ENCODE results near the gene NACA2. TPM values are rescaled to one million over a fixed set of nuclear protein-coding genes. Genes with fewer than 3 reads are reported as not detected.

NACA2 gene
- total and polyA plus RNA-seq, 2 of the 13 experiments (the other 11 are each of a cell fraction or from before 2014, with no cell fraction given): 0.21 TPM; not detected in 1

DNA sequence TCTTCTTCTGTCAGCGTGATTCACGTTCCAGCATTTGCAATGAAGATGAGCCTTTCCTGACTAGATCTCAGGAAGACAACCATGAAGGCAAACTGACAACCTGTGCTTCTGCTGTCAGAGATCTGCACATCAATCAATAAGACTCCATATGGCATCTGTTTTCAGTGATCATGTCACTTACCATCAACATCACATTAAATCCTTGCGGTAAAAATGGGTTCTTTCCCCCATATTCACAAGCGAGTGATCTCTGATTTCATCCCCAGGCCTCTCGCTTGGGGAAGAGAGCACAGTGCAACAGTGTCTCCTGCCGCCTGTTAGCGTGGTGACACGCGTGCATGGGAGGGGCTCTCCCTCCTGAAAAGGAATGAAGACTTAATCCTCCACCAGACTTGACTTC is 11.1 kb downstream of the NACA2 start (continued):
- TF ChIP-seq, protein P1, sequence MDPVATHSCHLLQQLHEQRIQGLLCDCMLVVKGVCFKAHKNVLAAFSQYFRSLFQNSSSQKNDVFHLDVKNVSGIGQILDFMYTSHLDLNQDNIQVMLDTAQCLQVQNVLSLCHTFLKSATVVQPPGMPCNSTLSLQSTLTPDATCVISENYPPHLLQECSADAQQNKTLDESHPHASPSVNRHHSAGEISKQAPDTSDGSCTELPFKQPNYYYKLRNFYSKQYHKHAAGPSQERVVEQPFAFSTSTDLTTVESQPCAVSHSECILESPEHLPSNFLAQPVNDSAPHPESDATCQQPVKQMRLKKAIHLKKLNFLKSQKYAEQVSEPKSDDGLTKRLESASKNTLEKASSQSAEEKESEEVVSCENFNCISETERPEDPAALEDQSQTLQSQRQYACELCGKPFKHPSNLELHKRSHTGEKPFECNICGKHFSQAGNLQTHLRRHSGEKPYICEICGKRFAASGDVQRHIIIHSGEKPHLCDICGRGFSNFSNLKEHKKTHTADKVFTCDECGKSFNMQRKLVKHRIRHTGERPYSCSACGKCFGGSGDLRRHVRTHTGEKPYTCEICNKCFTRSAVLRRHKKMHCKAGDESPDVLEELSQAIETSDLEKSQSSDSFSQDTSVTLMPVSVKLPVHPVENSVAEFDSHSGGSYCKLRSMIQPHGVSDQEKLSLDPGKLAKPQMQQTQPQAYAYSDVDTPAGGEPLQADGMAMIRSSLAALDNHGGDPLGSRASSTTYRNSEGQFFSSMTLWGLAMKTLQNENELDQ (CRISPR knock-in tag; IDR thresholded peaks at IDR 0.05; ENCODE audit: borderline replicate concordance): no peak
- no peak for TF ChIP-seq SP1 (IDR thresholded peaks at IDR 0.05)
- TF ChIP-seq SP1 (CRISPR knock-in tag; IDR thresholded peaks at IDR 0.05): 0 out of 2 replicates have a peak, but pooled peaks have one; percentile 7
- TF ChIP-seq, protein P2, sequence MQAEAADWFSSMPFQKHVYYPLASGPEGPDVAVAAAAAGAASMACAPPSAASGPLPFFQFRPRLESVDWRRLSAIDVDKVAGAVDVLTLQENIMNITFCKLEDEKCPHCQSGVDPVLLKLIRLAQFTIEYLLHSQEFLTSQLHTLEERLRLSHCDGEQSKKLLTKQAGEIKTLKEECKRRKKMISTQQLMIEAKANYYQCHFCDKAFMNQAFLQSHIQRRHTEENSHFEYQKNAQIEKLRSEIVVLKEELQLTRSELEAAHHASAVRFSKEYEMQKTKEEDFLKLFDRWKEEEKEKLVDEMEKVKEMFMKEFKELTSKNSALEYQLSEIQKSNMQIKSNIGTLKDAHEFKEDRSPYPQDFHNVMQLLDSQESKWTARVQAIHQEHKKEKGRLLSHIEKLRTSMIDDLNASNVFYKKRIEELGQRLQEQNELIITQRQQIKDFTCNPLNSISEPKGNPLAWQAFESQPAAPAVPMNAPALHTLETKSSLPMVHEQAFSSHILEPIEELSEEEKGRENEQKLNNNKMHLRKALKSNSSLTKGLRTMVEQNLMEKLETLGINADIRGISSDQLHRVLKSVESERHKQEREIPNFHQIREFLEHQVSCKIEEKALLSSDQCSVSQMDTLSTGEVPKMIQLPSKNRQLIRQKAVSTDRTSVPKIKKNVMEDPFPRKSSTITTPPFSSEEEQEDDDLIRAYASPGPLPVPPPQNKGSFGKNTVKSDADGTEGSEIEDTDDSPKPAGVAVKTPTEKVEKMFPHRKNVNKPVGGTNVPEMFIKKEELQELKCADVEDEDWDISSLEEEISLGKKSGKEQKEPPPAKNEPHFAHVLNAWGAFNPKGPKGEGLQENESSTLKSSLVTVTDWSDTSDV (CRISPR knock-in tag; IDR thresholded peaks at IDR 0.05): no peak
- TF ChIP-seq YEATS2 (CRISPR knock-in tag; IDR thresholded peaks at IDR 0.05; ENCODE audit: borderline replicate concordance): no peak
- TF ChIP-seq ZSCAN31 (CRISPR knock-in tag; IDR thresholded peaks at IDR 0.05; ENCODE audit: low read depth): no peak
- no peak for TF ChIP-seq TMF1 (CRISPR knock-in tag; IDR thresholded peaks at IDR 0.05; ENCODE audit: low read depth)
- TF ChIP-seq KDM5A (IDR thresholded peaks at IDR 0.05; ENCODE audit: borderline replicate concordance, low read length): no peak
- no peak for TF ChIP-seq NCOR1 (IDR thresholded peaks at IDR 0.05; ENCODE audit: borderline replicate concordance, low read length)
- TF ChIP-seq ZFP36 (IDR thresholded peaks at IDR 0.05; ENCODE audit: borderline replicate concordance, low read depth, low read length, partially characterized antibody): no peak
- TF ChIP-seq, protein P3, sequence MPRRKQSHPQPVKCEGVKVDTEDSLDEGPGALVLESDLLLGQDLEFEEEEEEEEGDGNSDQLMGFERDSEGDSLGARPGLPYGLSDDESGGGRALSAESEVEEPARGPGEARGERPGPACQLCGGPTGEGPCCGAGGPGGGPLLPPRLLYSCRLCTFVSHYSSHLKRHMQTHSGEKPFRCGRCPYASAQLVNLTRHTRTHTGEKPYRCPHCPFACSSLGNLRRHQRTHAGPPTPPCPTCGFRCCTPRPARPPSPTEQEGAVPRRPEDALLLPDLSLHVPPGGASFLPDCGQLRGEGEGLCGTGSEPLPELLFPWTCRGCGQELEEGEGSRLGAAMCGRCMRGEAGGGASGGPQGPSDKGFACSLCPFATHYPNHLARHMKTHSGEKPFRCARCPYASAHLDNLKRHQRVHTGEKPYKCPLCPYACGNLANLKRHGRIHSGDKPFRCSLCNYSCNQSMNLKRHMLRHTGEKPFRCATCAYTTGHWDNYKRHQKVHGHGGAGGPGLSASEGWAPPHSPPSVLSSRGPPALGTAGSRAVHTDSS (CRISPR knock-in tag; conservative IDR thresholded peaks at IDR 0.05): no peak
- 0 out of 2 replicates have a peak, but pooled peaks have one; percentile 18 for TF ChIP-seq MEIS2 (CRISPR knock-in tag; IDR thresholded peaks at IDR 0.05)
- peak; percentile 49; the same call in 1 of the 2 replicates for TF ChIP-seq KMT2B (CRISPR knock-in tag; IDR thresholded peaks at IDR 0.05)
- peak; percentile 22 for TF ChIP-seq ARNTL (CRISPR knock-in tag; IDR thresholded peaks at IDR 0.05)
- TF ChIP-seq IRX3 (CRISPR knock-in tag; IDR thresholded peaks at IDR 0.05; ENCODE audit: borderline replicate concordance, low read depth): no peak
- no peak for TF ChIP-seq ZSCAN9 (CRISPR knock-in tag; IDR thresholded peaks at IDR 0.05; ENCODE audit: borderline replicate concordance)
- no peak for TF ChIP-seq CC2D1A (CRISPR knock-in tag; IDR thresholded peaks at IDR 0.05)
- TF ChIP-seq RXRA (CRISPR knock-in tag; IDR thresholded peaks at IDR 0.05): no peak
- TF ChIP-seq KAT7 (CRISPR knock-in tag; IDR thresholded peaks at IDR 0.05; ENCODE audit: borderline replicate concordance): no peak
- no peak for TF ChIP-seq HCFC1 (IDR thresholded peaks at IDR 0.05; ENCODE audit: low read depth, low read length)
- no peak for TF ChIP-seq JARID2 (CRISPR knock-in tag; IDR thresholded peaks at IDR 0.05; ENCODE audit: insufficient replicate concordance)
- TF ChIP-seq HOXA5 (CRISPR knock-in tag; IDR thresholded peaks at IDR 0.05): peak; percentile 82; the same call in 1 of the 2 replicates
- TF ChIP-seq GATAD2A (CRISPR knock-in tag; IDR thresholded peaks at IDR 0.05): peak; percentile 43; the same call in 1 of the 2 replicates
- no peak for TF ChIP-seq ZNF326 (CRISPR knock-in tag; IDR thresholded peaks at IDR 0.05; ENCODE audit: borderline replicate concordance)
- TF ChIP-seq SALL2 (CRISPR knock-in tag; IDR thresholded peaks at IDR 0.05): 0 out of 2 replicates have a peak, but pooled peaks have one; percentile 52

Data from HepG2 (cell line).